Measurements from ENCODE around the gene FGFBP3.

GRCh38 chr10:91931526-91932190 lies 22.4 kb upstream of the FGFBP3 start:
- no peak for TF ChIP-seq POLR2A (IDR thresholded peaks at IDR 0.05)
- TF ChIP-seq CTCF (IDR thresholded peaks at IDR 0.05), result no peak
- TF ChIP-seq EP300 (IDR thresholded peaks at IDR 0.05), result no peak
